ENCODE data around the gene HSF5.

GRCh38 chr17:58529275-58529674 lies 41.1 kb upstream of the HSF5 start:
- TF ChIP-seq CTCF (IDR thresholded peaks at IDR 0.05) (no peak), EP300 (IDR thresholded peaks at IDR 0.05) (no peak), POLR2A (IDR thresholded peaks at IDR 0.05) (no peak), POLR2AphosphoS5 (IDR thresholded peaks at IDR 0.05) (no peak)

Data from upper lobe of left lung (tissue), 4 donors.